ENCODE data around the gene PDC.
"Not testable (repeated sequence)": the region's sequence is repeated elsewhere in the genome, so short reads cannot be mapped to it uniquely, and the experiment has no call there.

PDC gene

DNA sequence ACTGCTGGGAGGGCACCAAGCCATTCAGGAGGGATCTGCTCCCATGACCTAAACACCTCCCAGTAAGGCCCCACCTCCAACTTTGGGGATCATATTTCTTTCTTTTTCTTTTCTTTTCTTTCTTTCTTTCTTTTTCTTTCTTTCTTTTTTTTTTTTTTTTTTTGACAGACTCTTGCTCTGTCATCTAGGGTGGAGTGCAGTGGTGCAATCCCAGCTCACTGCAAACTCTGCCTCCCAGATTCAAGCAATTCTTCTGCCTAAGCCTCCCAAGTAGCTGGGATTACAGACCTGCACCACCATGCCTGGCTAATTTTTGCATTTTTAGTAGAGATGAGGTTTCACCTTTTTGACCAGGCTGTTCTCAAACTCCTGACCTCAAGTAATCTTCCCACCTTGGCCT is 4.6 kb upstream of the PDC start:
- DNase-seq: not testable (repeated sequence)

DNA sequence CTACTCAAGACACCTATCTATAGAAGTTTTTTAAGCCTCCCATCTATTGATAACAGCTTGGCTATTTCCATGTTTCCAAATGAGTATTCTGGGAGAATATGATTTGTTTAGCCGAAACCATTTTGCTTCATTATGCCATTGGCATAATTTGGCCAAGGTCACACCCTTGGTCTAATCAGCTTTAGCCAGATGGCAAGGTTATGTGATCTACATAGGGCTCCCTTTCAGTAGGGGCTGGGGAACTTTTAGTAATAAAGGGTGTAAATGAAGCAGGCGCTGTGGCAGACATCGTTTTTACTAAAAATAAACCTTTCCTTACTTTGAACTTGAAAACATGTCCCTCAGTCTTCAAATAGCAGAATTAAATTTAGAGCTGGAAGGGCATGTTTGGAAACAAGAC is 3.0 kb upstream of the PDC start:
- DNase-seq: no peak

DNA sequence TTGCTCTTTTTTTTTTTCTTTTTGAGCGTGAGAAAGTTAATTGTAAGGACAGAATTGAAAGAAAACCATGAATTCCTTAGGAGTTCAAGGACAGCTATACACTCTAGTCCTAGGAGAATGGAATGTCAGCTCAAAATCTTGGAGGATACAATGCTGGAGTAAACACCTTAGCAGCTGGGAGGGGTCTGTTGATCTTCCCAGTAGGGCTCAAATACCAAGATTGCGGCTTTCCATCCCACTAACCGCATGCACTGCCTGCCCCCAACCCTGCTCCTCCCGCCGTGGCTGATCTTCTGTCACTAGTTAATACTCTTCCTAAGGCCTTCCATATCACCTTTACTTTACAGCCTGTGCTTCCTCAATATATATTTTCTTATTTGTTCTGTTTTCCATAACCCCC is 2.6 kb upstream of the PDC start:
- DNase-seq: no peak

DNA sequence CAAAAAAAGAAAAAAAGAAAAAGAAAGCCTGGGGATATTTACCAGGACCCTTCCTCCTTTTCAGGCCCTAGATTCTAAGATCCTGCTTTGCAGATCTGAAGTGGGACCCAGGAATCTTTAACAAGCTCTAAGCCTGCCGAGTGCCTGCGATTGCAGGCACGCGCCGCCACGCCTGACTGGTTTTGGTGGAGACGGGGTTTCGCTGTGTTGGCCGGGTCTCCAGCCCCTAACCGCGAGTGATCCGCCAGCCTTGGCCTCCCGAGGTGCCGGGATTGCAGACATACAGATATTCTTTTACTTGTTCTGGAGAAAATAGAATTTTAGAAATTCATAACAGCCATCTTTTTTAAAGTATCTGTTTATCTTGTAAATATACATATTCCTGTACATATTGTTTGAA is 1.8 kb downstream of the PDC start:
- not testable (repeated sequence) for DNase-seq

DNA sequence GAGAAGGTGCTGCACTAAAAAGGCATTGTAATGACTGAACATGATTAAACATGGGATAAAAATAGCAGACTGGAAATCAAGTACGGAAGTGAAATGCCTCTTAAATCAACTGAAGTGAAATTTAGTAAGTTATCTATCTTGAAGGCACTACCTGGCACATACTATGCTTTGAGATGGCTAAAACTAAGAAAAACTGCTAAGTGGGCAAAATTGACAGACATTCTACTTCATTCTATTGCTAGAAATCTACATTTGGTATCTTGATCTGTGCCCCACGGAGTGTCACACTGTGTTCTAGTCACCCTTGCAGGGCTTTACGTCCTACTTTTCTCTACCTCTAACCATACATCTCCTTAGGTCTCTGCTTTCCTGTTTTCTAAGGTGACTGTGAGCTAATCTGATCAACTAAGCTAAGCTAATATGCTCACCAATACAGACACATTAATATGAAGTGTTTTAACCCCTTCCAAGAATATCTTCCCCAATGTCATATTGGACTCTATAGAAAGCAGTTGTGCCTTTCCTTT is 4.1 kb downstream of the PDC start:
- DNase-seq: no peak

DNA sequence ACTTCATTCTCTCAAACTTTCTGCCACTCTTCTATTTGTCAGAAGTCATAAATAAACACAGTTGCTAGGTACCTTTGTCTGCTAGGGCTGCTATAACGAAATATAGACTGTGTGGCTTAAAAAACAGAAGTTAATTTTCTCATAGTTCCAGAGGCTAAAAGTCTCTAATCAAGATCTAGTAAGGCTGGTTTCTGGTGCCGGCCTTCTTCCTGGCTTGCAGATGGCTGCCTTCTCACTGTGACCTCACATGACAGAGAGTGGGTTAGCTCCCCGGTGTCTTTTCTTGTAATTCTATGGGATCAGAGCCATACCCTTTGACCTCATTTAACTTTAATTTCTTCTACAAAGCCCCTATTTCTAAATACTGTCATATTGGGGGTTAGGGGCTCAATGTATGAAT is 5.9 kb downstream of the PDC start:
- no peak for DNase-seq

DNA sequence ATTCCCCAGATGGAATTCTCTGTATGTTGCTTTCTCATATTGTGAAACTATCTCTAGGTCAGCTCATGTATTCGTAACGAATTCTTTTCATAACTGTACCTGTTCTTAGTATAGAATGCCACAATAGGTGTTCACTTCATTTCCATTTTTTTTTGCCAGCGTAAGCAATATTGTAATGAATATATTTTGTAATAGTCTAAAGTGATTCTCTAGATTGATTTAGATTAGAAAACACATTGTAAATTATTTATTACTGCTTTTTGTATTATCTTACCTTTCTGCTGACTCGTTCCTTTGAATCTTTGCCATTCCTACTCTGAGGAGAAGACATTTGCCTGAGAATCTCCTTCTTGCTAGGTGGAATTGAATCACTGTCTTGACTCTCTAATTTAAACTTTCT is 14.8 kb downstream of the PDC start:
- no peak for DNase-seq

DNA sequence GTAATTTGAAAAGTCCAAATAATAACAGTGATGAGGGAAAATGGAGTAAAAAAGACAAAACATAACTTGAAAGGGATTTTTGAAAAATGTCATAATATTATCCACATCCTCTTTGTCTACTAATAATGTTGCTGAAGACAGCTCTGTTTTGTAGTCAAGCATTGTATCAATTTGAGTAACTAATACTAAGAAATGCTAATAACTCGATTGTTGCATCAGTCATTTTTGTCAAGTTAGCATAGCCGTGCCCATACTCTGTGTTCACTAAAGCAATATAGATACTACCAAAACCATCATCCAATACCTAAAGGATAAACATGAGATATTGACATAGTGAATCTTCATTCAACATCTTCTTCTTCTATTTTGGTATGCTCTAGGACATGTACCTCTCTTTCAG is 17.3 kb downstream of the PDC start:
- no peak for DNase-seq

DNA sequence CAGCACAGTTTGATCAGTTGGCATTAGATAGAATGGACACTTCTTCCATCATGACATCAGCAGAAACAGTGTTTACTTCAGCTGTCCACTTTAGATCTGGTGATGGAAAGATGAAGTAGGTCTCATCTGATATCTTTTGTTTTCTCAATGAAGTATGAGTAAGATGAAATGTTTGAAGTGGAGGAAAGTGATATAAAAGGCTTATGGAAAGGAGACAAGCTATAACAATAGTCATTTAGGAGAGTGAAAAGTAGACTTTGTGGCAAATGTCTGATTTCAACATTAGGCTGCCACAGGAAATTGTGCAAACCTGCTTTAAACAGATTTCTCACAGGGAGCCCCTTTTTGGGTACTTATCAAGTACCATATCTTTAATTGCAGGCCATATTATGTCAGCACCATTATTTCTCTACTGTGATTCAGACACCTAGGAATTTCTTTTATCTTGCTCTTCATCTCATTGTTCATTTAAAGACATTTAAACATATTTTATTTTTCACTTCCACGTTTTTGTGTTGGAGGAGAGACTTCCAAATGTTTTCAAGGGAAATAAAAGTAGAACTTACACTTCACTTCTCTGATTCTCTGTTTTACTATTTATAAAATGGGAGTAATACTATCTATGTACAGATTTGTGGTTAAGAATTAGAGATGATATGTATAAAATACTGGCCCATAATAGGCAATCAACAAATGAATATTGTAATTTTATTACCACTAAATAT is 18.1 kb downstream of the PDC start:
- DNase-seq: no peak

DNA sequence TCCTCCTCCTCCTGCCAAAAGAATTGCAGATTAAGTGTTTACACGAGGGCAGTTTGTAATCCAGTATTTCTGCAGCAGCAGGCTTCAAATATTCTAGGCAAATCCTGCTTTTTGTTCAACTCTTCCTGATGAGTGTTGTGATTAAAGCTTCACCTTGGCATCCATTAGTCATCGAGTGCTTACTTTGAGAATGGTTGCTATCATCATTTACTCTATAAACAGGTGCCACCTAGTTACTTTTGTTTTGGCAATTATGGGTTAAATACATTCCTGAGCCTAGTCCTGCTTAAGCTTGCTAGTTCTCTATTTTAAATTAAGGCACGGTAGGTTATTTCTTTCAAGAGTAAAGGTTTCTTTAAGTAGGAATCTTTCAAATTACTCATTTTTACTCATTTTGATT is 20.3 kb downstream of the PDC start:
- DNase-seq: no peak

DNA sequence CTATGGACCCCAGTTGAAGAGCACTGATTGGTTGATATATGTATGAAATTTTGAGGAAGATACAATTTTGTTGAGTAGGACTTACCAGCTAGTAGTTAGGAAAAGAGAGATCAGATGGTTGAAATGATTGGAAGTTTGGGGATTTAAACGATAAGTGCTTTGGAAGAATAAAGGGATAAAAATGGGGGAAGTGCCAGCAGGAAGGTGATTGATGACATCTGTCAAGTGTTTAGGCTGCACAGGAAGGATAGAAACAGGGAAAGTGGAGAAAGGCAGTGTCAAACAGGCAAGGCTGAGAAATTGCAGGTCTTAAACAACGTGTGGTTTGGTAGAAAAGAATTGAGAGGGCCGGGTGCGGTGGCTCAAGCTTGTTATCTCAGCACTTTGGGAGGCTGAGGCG is 22.3 kb downstream of the PDC start:
- DNase-seq: no peak

DNA sequence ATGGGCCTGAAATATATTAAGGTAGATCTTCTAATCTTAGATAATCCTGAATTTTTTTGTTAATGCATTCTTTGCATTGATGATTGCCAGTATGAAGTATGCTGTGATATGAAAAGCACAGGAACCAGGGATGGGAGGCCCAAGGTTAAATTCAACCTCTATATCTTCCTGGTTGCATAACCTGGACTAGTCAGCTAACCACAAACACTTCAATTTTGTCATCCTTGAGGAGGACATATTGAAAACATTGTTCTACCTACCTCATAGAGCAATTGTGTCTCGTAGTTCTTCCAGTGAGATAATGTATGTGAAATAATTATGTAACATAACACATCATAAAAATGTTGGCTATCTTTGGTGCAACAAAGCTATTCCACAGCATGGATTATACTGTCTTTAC is 25.6 kb downstream of the PDC start:
- DNase-seq: no peak

DNA sequence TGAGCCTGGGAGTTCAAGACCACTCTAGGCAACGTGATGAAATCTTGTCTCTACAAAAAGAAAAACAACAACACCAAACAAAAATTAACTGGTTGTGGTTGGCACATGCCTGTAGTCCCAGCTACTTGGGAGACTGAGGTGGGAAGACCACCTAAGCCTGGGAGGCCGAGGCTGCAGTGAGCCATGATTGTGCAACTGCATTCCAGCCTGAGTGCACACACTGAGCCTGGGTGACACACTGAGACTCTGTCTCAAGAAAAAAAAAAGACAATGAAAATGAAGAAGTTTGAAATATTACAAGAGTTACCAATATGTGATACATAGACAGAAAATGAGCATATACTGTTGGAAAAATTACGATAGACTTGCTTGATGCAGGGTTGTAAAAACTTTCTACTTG is 31.9 kb downstream of the PDC start:
- DNase-seq: no peak

DNA sequence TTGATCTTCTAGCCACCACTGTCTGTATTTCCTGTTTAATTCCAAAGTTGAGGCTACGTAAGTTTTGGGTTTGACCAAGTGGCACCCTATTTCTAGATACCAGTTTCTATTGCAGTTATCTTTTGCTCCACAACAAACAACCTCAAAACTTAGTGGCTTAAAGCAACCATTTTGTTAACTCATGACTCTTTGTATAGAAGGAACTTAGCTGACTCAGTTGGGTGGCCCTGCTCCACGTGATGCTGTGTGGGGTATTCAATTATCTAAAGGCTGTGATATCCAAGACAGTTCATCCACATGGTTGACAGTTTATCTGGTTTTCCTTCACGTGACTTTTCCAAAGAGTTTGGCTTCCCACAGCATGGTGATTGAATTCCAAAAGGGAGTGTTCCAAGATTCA is 34.8 kb downstream of the PDC start:
- DNase-seq: no peak

DNA sequence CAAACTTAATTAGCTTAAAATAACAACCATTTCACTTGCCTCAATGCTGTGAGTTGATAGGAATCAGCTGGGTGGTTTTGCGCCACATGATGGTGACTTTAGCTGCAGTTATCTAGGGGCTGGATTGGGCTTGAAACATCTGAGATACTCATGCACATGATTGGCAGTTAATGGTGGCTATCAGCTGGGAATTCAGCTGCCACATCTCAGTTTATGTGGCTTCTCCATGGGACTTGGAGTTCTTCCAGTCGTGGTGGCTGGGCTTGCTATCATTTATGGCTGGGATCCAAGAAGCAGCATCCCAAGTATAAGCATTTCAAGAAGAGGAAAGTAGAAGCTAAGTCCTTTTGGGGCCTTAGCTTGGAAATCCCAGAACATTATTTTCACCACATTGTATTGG is 36.4 kb downstream of the PDC start:
- no peak for DNase-seq

DNA sequence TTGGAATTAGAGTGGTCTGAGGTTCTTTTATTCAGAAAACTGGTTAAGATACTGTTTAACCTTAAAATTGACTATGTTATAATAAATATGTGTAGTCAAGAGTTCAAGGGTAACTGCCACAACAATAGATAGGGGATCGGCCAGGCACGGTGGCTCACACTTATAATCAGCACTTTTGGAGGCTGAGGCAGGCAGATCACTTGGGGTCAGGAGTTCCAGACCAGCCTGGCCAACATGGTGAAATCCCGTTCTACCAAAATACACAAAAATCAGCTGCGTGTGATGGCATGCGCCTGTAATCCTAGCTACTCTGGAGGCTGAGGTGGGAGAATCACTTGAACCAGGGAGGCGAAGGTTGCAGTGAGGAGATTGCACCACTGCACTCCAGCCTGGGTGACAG is 39.5 kb downstream of the PDC start:
- no peak for DNase-seq

DNA sequence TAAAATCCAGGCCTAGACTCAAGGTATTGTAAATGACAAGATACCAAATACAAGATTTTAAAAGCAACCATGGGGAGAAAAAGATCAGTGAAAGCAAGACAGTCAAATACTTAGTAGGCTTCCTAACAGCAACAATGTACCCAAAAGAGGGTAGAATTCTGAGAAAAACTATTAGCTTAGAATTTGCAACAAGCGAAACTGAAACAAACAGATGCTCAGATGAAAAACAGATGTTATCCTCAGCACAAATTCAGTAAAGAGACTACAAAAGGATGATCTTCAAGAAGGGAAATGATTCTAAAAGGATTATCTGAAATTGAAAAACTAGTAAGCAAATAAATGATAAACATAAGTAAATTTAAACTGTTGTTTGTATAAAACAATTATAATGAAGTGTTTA is 40.0 kb downstream of the PDC start:
- no peak for DNase-seq

DNA sequence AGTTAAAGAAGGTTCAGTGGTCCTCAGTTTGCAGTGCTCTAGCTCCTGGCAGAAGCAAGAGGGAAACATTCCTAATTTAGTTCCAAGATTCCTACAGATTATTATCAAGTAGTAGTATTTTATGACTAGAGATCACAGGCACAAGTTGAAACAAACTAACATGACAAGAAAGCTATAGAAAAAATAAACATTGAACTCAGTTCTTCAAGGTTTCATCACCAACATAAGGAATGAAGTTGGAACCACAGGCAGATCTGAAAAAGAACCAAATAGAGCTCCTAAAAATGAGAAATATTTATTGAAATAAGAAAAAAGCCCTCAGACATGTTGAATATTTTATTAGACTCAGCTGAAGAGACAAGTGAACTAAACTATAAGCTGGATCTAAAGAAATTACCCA is 40.6 kb downstream of the PDC start:
- no peak for DNase-seq

DNA sequence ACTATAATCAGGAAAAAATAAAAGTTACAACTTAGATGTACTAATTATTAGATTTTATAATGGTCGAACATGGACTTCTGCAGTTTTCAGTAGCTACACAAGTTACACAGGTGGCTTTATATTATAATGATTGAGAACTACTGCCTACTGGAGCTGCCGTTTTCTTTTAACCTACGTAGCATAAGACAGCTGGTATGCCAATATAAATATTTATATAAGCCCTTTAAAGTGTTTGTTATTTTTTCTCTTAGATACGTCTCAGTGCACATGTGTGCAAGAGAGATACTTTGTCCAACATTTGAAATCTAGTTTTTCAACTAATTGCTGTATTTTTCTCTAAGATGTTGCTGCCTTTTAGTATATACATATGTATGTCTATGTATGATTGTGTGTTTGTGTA is 42.4 kb downstream of the PDC start:
- no peak for DNase-seq

DNA sequence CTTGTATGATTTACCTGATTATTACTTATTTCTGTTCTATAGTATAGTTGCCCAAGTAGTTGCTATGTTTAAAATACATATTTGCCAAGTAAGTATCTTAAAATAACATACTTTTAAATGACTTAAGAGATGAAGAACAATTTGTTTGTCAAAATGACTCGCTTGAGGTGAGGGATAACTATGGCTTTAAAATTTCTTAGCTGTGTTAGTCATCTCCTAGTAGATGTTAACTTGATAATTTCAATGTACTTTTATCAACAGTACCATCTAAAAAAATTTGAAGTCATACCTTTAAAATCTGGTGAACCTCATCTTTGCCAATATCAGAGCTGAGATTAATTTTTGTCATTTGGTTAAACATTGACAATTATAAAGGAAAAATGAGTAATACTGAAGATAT is 47.6 kb downstream of the PDC start:
- no peak for DNase-seq

DNA sequence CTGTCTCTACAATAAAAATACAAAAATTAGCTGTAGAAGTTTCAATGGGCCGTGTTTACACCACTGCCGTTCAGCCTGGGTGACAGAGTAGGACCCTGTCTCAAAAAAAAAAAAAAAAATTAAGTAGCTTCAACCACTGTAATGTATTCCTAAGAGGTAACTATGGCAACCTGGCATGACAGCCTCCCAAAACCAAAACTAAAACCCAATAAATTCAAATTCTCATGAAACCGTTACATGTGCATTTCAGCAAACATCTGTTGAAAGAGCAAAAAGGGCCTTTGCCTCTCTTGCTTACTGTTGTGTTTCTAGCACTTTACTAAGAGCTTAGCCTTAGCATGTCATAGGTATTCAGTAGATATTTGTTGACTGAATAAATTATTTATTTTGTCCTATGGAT is 51.8 kb downstream of the PDC start:
- no peak for DNase-seq

DNA sequence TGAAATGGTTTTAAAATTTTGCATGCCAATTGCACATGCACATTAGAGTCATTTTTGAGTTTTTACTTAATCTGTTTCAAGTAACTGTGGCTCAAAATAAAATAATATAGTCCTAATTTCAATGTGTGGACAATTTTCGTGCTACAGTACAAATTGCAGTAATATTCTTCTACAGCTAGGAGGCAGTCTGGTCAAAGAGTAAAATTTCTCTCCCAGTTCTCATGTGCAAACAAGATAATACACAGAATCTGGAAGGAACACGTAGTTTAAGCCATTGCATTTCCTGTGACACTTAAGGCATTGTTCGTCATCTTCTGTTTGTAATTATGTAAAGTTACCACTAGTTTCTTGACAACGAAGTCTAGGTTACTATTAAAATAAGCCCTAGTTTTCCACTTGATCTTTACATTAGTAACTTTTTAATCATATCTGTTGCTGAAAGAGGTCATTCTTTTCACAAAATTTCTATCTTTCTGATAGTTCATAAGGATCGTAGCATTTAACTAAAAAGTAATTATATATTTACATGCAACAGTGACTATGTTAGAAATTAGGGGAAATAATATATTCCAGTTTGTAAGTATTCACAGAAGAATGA is 56.4 kb downstream of the PDC start:
- peak; percentile 44 for DNase-seq

DNA sequence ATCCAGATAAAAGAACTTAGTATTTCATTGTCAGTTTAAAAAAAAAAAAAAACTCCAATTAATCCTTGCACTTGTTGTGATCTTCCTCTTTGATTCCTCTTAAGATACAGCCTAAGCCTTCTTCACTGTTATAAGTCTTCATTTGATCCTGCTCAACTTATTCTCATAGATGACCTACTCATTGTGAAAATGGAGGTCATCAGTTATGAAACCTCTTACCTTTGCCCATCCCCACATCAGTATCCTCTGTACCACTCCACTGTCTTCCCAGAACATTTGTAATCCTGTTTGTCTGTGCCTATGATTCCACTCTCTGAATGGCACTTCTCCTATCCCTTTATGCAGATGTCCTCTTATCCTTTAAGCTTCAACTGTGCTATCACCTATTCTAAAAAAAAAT is 57.3 kb downstream of the PDC start:
- no peak for DNase-seq

DNA sequence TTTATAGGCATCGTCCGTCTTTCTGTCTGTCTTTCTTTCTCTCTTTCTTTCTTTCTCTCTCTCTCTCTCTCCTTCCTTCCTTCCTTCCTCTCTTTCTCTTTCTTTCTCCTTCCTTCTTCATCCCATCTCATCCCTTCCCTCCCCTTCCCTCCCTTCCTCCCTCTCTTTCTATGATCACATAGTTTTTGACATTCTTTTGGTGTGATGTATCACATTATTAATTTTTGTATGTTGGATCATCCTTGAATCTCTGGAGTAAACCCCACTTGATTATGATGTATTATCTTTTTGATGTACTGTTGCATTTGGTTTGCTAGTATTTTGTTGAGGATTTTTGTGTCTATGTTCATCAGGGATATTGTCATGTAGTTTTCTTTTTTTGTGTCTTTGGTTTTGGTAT is 59.5 kb downstream of the PDC start:
- DNase-seq: not testable (repeated sequence)

All from NCI-H2227 treated with DMSO at 0.1 percent for 48 hours (cell line).